Body of pancreas (tissue), 4 donors: ENCODE results near the gene COL4A2.

ENCODE experiments used
- POLR2A ChIP-seq, 3 donors: fragments of 450-650 bp; IDR thresholded peaks; one replicate each; pipeline ENCODE4 v1.6.1; 2016; ENCODE audit warnings: antibody characterized with exemption in 3 of 3, mild to moderate bottlenecking in 2 of 3
- TF ChIP-seq, protein P1 (sequence below), 7 experiments: fragments of 450-650 bp in 4 of 7; fragments of 200-600 bp in 3 of 7; sonication (generic) in 3 of 7; IDR thresholded peaks; one replicate each; pipeline ENCODE4 v1.5.1; 2016 to 2019; ENCODE audit warnings: antibody characterized with exemption in 7 of 7

DNA sequence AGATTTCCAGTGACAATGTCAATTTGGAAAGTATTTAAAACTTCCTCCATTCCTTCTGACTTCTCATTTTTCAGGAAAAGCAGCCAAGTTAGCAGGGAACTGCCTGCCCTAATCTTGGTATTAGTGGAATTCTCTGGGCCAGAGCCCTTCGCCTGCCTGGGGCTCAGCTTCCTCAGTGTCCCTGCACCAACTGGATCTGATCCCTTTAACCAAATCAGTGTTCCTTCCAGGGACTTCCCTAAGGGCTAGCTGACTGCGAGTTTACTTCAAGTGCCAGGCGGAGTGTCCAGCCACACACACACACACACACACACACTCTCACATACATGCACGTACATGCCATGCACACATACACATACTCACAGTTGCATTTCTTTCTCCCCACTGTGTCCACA lies 234.4 kb downstream of the COL4A2 start:
- TF ChIP-seq, protein P1, sequence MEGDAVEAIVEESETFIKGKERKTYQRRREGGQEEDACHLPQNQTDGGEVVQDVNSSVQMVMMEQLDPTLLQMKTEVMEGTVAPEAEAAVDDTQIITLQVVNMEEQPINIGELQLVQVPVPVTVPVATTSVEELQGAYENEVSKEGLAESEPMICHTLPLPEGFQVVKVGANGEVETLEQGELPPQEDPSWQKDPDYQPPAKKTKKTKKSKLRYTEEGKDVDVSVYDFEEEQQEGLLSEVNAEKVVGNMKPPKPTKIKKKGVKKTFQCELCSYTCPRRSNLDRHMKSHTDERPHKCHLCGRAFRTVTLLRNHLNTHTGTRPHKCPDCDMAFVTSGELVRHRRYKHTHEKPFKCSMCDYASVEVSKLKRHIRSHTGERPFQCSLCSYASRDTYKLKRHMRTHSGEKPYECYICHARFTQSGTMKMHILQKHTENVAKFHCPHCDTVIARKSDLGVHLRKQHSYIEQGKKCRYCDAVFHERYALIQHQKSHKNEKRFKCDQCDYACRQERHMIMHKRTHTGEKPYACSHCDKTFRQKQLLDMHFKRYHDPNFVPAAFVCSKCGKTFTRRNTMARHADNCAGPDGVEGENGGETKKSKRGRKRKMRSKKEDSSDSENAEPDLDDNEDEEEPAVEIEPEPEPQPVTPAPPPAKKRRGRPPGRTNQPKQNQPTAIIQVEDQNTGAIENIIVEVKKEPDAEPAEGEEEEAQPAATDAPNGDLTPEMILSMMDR (IDR thresholded peaks at IDR 0.05), result no peak
- TF ChIP-seq POLR2A (IDR thresholded peaks at IDR 0.05), result no peak
